T-cell (primary cell): Measurements from ENCODE around the gene ADAM12. TPM values are rescaled to one million over a fixed set of nuclear protein-coding genes. Genes with fewer than 3 reads are reported as not detected.

Experiments
- ATAC-seq, 4 experiments: fragments of 200-7000 bp in 3 of 4; fragments of 150-1000 bp in 1 of 4; cut with Tn5 transposase; replicated peaks in 1 of 4; 1 replicate in 3 of 4; 2 replicates in 1 of 4; pipeline ENCODE4 v1.10.0; 2021; ENCODE audit warnings: moderate library complexity in 3 of 4, mild to moderate bottlenecking in 2 of 4, moderate number of reproducible peaks in 1 of 4
- CTCF ChIA-PET, 2 donors: fragments of 300-600 bp; sonication (Branson Sonifier 250); formaldehyde crosslinking; loops; one replicate each; lab custom pipeline; 2022; ENCODE audit warnings: antibody characterized with exemption in 2 of 2; lab: Charles Lee
- POLR2A ChIA-PET, 2 donors: fragments of 300-600 bp; sonication (Branson Sonifier 250); formaldehyde crosslinking; loops; one replicate each; lab custom pipeline; 2022; ENCODE audit warnings: antibody characterized with exemption in 2 of 2; lab: Charles Lee
- DNase-seq, 35 experiments: peaks; one replicate each; pipeline versions ENCODE4 v3.0.0 to v3.0.0-alpha.2; 2013 to 2023
- H3K27ac ChIP-seq: one replicate; pipeline ENCODE4 v1.5.1; 2013; ENCODE audit warnings: low read length
- H3K27me3 ChIP-seq, 2 experiments: replicated peaks in 1 of 2; 1 replicate in 1 of 2; 2 replicates in 1 of 2; pipeline versions ENCODE4 v1.6.1 to v1.7.0; 2013; ENCODE audit warnings: low read length in 1 of 2, mixed read lengths in 1 of 2; ENCODE audit not compliant: control insufficient read depth in 2 of 2, insufficient read depth in 2 of 2; ENCODE audit errors: extremely low read depth in 1 of 2
- H3K36me3 ChIP-seq, 2 donors: 1 replicate in 1 of 2; 2 replicates in 1 of 2; pipeline versions ENCODE4 v1.6.1 to v1.7.0; 2013; ENCODE audit warnings: low read length in 1 of 2; ENCODE audit not compliant: control insufficient read depth in 2 of 2, insufficient read depth in 1 of 2; ENCODE audit errors: extremely low read depth in 1 of 2
- H3K4me1 ChIP-seq, 2 experiments: 1 replicate in 1 of 2; 2 replicates in 1 of 2; pipeline versions ENCODE4 v1.6.1 to v1.7.0; 2013; ENCODE audit warnings: low read length in 2 of 2, mixed read lengths in 1 of 2; ENCODE audit not compliant: insufficient read depth in 2 of 2, control insufficient read depth in 1 of 2; ENCODE audit errors: extremely low read depth in 1 of 2
- H3K4me3 ChIP-seq, 2 donors: 1 replicate in 1 of 2; 2 replicates in 1 of 2; pipeline versions ENCODE4 v1.5.1 to v1.7.0; 2013; ENCODE audit warnings: mild to moderate bottlenecking in 2 of 2, low read length in 1 of 2, moderate library complexity in 1 of 2; ENCODE audit not compliant: control insufficient read depth in 1 of 2; ENCODE audit errors: extremely low read depth in 1 of 2
- H3K9me3 ChIP-seq: 2 replicates; pipeline ENCODE4 v1.7.0; 2013
- H3K27ac Mint-ChIP-seq, 2 donors: one replicate each; pipeline ENCODE4 v1.8.0; 2020 to 2021; ENCODE audit warnings: mild to moderate bottlenecking in 2 of 2, mixed read lengths in 2 of 2
- H3K27me3 Mint-ChIP-seq, 2 donors: one replicate each; pipeline ENCODE4 v1.8.0; 2021 to 2022; ENCODE audit warnings: mixed read lengths in 2 of 2
- H3K36me3 Mint-ChIP-seq: one replicate; pipeline ENCODE4 v1.8.0; 2021; ENCODE audit warnings: mixed read lengths
- H3K4me1 Mint-ChIP-seq, 3 donors: one replicate each; pipeline ENCODE4 v1.8.0; 2020 to 2022; ENCODE audit warnings: mixed read lengths in 3 of 3, mild to moderate bottlenecking in 1 of 3
- H3K4me3 Mint-ChIP-seq, 3 donors: one replicate each; pipeline ENCODE4 v1.8.0; 2020 to 2022; ENCODE audit warnings: mild to moderate bottlenecking in 3 of 3, mixed read lengths in 3 of 3, moderate library complexity in 3 of 3
- H3K9me3 Mint-ChIP-seq, 3 donors: one replicate each; pipeline ENCODE4 v1.8.0; 2020 to 2022; ENCODE audit warnings: mixed read lengths in 3 of 3
- WGBS: methylation state at CpG from one replicate; pipeline ENCODE4 v1.1.5; 2013; ENCODE audit warnings: missing lambda C conversion rate; ENCODE audit not compliant: insufficient coverage; 5-methylcytosine and 5-hydroxymethylcytosine counted together
- total RNA-seq, 35 experiments: library from RNA in 6 of 35; stranded (reverse) in 6 of 35; fragments of 120-200 nt in 1 of 35; gene quantifications; one replicate each; pipeline versions ENCODE4 v1.2.1 to v1.2.4 and lab custom pipeline; 2013 to 2026

Gene ADAM12
- total RNA-seq, 5 donors from 2014 or later (not counting 1 experiment from before 2014, with no cell fraction given): 0.35 to 5.7 (median 1.2) TPM

DNA sequence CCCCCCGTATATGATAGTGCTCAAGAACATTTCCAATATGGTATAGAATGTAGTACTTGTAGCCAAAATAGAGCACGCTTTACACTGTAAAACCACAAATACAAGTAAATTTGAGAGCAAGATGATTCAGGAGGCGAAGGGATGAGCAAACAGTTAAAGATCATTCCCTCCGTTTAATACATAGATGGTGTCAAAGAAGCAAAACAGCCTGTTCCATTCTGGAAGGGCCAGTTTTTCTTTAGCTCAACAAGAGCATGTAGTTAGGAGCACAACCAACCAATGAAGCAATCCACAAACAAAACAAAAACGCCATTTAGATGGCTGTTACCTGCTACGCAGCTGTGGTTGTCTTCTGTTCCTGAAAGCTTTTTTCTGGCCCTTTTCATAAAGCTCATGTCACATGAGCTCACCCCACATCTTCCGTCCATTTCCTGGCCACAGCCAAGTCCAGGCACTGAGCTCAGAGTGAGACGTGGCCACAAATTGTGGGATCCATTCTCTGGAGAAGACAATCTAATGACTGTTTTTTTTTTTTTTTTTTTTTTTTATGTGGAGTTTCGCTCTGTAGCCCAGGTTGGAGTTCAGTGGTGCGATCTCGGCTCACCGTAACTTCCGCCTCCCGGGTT is 306.3 kb downstream of the ADAM12 start:
- 75% methylated on average over 4 of the region's 14 CpGs for WGBS
- no peak overlapping the region for H3K27ac Mint-ChIP-seq

DNA sequence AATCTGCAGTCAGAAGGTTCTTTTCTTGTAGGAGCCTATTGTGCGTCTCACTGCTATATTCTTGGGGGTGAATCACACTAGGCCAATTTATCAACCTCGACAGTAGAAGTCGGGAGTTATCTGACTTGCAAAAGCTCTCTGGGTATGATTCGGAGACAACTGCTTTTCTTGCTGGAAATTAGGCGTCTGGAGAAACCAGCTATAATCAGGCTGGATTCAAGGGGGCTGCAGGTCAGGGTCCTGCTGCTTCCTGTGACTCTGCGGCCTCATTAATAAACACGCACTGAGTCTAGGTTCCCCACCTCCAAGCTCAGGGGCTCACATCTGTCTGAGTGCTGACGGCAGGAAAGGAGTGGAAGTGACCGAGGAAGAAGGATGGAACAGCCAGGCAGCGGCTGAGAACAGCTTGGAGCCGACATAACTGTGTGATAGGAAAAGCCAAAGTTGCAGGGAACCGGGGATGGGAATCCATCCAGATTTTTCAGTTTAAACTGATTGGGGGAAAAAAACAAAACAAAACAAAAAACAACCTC is 307.3 kb downstream of the ADAM12 start:
- no peaks in the 10 kb centered on the region for H3K36me3 ChIP-seq
- ChIA-PET CTCF (no interaction called here), POLR2A (no interaction called here)
- no peak overlapping the region for H3K4me3 Mint-ChIP-seq
- no peak overlapping the region for H3K4me3 ChIP-seq
- H3K36me3 Mint-ChIP-seq: no peaks in the 10 kb centered on the region
- DNase-seq: no peak
- no peak overlapping the region for H3K27ac ChIP-seq
- no peaks in the 10 kb centered on the region for H3K4me1 Mint-ChIP-seq
- H3K9me3 ChIP-seq: no peaks in the 10 kb centered on the region
- ATAC-seq: no peak
- H3K9me3 Mint-ChIP-seq: peaks cover 0 to 2% (median 0%) of the 10 kb centered on the region in 3 donors
- 80% methylated on average over 8 of the region's 12 CpGs for whole genome bisulfite sequencing
- peaks cover 0 to 11% of the 10 kb centered on the region in 2 experiments for H3K27me3 ChIP-seq
- H3K27ac Mint-ChIP-seq: no peak overlapping the region
- peaks cover 0 to 13% of the 10 kb centered on the region in 2 donors for H3K27me3 Mint-ChIP-seq
- H3K4me1 ChIP-seq: no peaks in the 10 kb centered on the region

More for the DNA sequence above, 306.3 kb downstream of the ADAM12 start:
- Histone ChIP-seq H3K27me3 (peaks cover 0 to 11% of the 10 kb centered on the region in 2 experiments), H3K4me1 (no peaks in the 10 kb centered on the region), H3K36me3 (no peaks in the 10 kb centered on the region), H3K4me3 (no peak overlapping the region), H3K9me3 (no peaks in the 10 kb centered on the region), H3K27ac (no peak overlapping the region)
- Mint-ChIP-seq H3K36me3 (no peaks in the 10 kb centered on the region), H3K9me3 (peaks cover 0 to 2% (median 0%) of the 10 kb centered on the region in 3 donors), H3K27me3 (peaks cover 0 to 8% of the 10 kb centered on the region in 2 donors), H3K4me1 (no peaks in the 10 kb centered on the region), H3K4me3 (no peak overlapping the region)
- no peak for ATAC-seq
- CTCF ChIA-PET: no interaction called here
- DNase-seq: no peak
- POLR2A ChIA-PET: interaction anchor here in 1 of 2 donors (0.6 kb wide), 1 partner anchor 9 kb away, joined by 24 read pairs; no protein-coding TSS in a partner anchor

DNA sequence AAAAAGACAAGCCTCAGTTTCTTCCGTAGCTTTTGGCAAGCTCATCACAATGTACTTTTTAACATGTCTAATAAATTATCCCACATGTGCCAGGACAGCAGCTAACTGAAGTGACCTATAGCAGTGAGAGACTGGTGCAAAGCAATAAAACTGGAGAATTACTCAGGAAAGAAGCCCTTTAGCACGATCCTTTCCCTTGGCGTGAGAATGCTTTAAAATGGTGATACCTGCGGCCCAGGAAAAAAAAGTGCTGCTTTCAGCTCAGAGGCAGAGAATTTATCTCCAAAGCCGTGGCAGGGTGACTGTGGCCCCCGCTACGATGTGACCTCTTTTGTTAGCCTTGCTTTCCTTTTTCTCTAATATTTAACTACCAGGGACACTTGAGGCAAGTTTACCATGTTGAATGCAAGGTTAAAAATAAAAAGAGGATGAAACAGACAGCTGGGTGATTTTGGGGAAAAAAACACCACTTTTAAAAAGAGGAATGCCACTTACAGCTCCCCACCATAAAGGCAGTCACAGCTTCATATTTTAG is 307.9 kb downstream of the ADAM12 start:
- DNase-seq: no peak
- ATAC-seq: no peak
- H3K36me3 Mint-ChIP-seq: no peaks in the 10 kb centered on the region
- H3K27ac ChIP-seq: no peak overlapping the region
- CTCF ChIA-PET: interaction anchor here in 1 of 2 donors (0.6 kb wide), 1 partner anchor 19 kb away, joined by 3 read pairs; no protein-coding TSS in a partner anchor
- H3K4me3 ChIP-seq: no peak overlapping the region
- POLR2A ChIA-PET: no interaction called here
- WGBS: 67% methylated on average over 1 of the region's 7 CpGs
- no peaks in the 10 kb centered on the region for H3K4me1 Mint-ChIP-seq
- H3K36me3 ChIP-seq: no peaks in the 10 kb centered on the region
- H3K4me1 ChIP-seq: no peaks in the 10 kb centered on the region
- peaks cover 0 to 2% (median 0%) of the 10 kb centered on the region in 3 donors for H3K9me3 Mint-ChIP-seq
- no peak overlapping the region for H3K27ac Mint-ChIP-seq
- no peaks in the 10 kb centered on the region for H3K9me3 ChIP-seq
- no peak overlapping the region for H3K4me3 Mint-ChIP-seq
- H3K27me3 ChIP-seq: peaks cover 0 to 11% of the 10 kb centered on the region in 2 experiments
- peaks cover 0 to 13% of the 10 kb centered on the region in 2 donors for H3K27me3 Mint-ChIP-seq

DNA sequence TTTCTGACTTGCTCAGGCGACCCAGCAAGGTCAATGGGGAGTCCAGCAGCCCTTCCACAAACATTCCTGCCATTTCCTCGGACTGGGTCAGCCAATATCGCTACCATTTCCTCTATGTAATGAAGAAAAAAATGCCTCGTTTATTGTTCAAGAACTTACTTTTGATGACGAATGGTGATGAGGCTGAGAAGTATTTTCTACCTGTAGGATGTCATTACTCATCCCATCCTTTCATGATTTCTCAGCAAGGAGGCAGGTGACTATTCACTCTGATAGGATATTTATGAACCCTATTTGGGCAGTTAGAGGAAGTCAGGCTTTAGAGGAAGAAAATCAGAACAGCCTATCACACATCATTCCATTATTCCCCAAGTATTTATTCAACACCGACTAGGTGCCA is 313.3 kb downstream of the ADAM12 start:
- ChIA-PET POLR2A (no interaction called here), CTCF (no interaction called here)
- Histone ChIP-seq H3K27ac (no peak overlapping the region), H3K27me3 (no peaks in the 10 kb centered on the region), H3K4me3 (no peak overlapping the region), H3K36me3 (no peaks in the 10 kb centered on the region), H3K9me3 (no peaks in the 10 kb centered on the region), H3K4me1 (no peaks in the 10 kb centered on the region)
- H3K36me3 Mint-ChIP-seq: no peaks in the 10 kb centered on the region
- no peak for ATAC-seq
- H3K9me3 Mint-ChIP-seq: peaks cover 0 to 2% (median 0%) of the 10 kb centered on the region in 3 donors
- H3K27ac Mint-ChIP-seq: no peak overlapping the region
- no peak for DNase-seq
- H3K4me1 Mint-ChIP-seq: no peaks in the 10 kb centered on the region
- peaks cover 0 to 13% of the 10 kb centered on the region in 2 donors for H3K27me3 Mint-ChIP-seq
- no peak overlapping the region for H3K4me3 Mint-ChIP-seq
- no CpG with 5 or more reads among the region's 6 CpGs for WGBS

DNA sequence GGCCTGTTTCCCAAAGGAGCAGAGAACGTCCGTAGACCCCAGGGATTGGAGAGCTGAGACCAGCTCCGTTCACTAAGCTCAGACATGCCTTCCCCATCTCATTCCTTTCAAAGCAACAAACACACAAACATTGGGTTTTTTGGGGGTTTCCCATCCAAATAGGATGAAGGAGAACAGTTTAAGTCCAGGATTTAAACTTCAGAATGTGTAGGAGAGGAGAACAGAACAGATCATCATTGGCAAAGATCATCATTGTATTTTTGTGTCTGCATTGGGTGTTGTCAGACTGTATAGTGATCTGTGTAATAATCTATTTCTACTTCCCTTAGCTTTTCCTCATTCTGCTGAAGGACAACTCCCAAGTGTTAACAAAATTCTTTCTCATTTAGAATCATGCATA is 314.0 kb downstream of the ADAM12 start:
- Histone ChIP-seq H3K4me1 (no peaks in the 10 kb centered on the region), H3K9me3 (no peaks in the 10 kb centered on the region), H3K36me3 (no peaks in the 10 kb centered on the region), H3K27me3 (no peaks in the 10 kb centered on the region), H3K27ac (no peak overlapping the region), H3K4me3 (no peak overlapping the region)
- POLR2A ChIA-PET: no interaction called here
- Mint-ChIP-seq H3K27ac (no peak overlapping the region), H3K4me1 (no peaks in the 10 kb centered on the region), H3K27me3 (peaks cover 0 to 8% of the 10 kb centered on the region in 2 donors), H3K9me3 (peaks cover 0 to 2% (median 0%) of the 10 kb centered on the region in 3 donors), H3K4me3 (no peak overlapping the region), H3K36me3 (no peaks in the 10 kb centered on the region)
- WGBS: no CpG with 5 or more reads among the region's 3 CpGs
- ATAC-seq (no peak), DNase-seq (no peak)
- CTCF ChIA-PET: interaction anchor here in 1 of 2 donors (0.5 kb wide), 1 partner anchor 725 kb away, joined by 3 read pairs; no protein-coding TSS in a partner anchor

DNA sequence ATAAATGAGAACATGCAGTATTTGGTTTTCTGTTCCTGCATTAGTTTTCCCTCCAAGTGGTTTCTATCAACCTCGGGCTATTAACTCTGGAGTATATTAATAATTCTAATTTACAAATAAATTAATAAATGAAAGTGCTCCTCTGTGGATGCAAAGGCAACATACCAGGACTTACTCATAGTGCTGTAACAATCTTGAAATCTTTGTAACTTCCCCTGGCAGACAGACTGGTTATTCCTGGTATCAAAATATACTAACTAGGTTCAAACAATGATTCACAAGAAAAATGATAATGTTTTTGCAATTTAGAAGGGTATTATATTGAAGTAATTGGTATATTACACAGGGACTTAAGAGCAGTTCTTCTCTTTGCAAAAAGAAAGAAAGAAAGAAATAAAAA is 314.7 kb downstream of the ADAM12 start:
- Mint-ChIP-seq H3K36me3 (no peaks in the 10 kb centered on the region), H3K27ac (no peak overlapping the region), H3K9me3 (peaks cover 0 to 2% (median 0%) of the 10 kb centered on the region in 3 donors), H3K27me3 (peaks cover 0 to 7% of the 10 kb centered on the region in 2 donors), H3K4me3 (no peak overlapping the region), H3K4me1 (no peaks in the 10 kb centered on the region)
- ChIA-PET POLR2A (no interaction called here), CTCF (interaction anchor here in 1 of 2 donors (0.5 kb wide), 1 partner anchor 726 kb away, joined by 3 read pairs; no protein-coding TSS in a partner anchor)
- H3K36me3 ChIP-seq: no peaks in the 10 kb centered on the region
- H3K27me3 ChIP-seq: no peaks in the 10 kb centered on the region
- H3K27ac ChIP-seq: no peak overlapping the region
- no peak for ATAC-seq
- DNase-seq: no peak
- H3K4me1 ChIP-seq: no peaks in the 10 kb centered on the region
- no peaks in the 10 kb centered on the region for H3K9me3 ChIP-seq
- WGBS: no CpG with 5 or more reads among the region's 1 CpG
- no peak overlapping the region for H3K4me3 ChIP-seq
